ENCODE measurements around the gene XYLT1. TPM values are rescaled to one million over a fixed set of nuclear protein-coding genes. Genes with fewer than 3 reads are reported as not detected.

XYLT1 gene
- total and polyA plus RNA-seq, 10 of the 15 experiments (the other 5 are each of a cell fraction or from before 2014, with no cell fraction given), result 0.88 to 14.8 (median 5.8) TPM

DNA sequence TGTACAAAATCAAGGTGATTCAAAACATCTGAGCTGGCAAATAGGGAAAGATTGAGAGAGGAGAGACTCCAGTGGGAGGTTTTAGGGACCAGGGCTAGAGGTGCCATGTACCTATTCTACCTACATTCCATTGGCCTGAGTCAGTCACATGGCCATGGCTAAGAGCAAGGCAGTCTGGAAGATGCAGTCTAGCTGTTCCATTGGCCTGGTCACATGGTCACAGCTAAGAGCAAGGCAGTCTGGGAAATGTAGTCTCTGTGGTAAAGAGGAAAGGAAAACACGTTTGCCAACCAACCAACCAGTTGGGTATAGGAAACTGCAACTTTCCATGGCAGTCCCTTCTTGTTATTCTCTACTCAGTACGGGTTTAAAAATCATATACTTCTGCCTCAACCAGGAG is 369.1 kb downstream of the XYLT1 start:
- Histone ChIP-seq H3K36me3 (ENCODE audit: control insufficient read depth in 2 of 2, insufficient read depth in 2 of 2, low read length in 1 of 2) (no peaks in the 10 kb centered on the region), H3K9ac (ENCODE audit: control insufficient read depth, insufficient read depth, low read length) (no peak overlapping the region), H4K20me1 (ENCODE audit: control insufficient read depth, insufficient read depth) (no peaks in the 10 kb centered on the region), H3K79me2 (ENCODE audit: control insufficient read depth, insufficient read depth, low read length) (no peaks in the 10 kb centered on the region), H3K27me3 (replicated peaks in 1 of 2; ENCODE audit: control insufficient read depth in 2 of 2, insufficient read depth in 2 of 2, low read length in 1 of 2) (no peaks in the 10 kb centered on the region), H3K27ac (ENCODE audit: control insufficient read depth, insufficient read depth) (no peak overlapping the region), H2AFZ (ENCODE audit: control insufficient read depth, low read depth, low read length) (no peak overlapping the region), H3K4me3 (no peak overlapping the region), H3K4me1 (ENCODE audit: control insufficient read depth, insufficient read depth, low read length) (peaks cover 19% of the 10 kb centered on the region), H3K4me2 (ENCODE audit: control insufficient read depth, insufficient read depth) (no peak overlapping the region), H3K9me3 (replicated peaks; ENCODE audit: control insufficient read depth, insufficient read depth, low read length) (no peaks in the 10 kb centered on the region; the same call in 2 of the 3 replicates)
- no peak for DNase-seq (ENCODE audit: low read depth, low spot score)
- SMC1A ChIA-PET (ENCODE audit: uncharacterized antibody, unreplicated experiment), result no interaction called here
- WGBS (ENCODE audit: insufficient coverage, insufficient replicate concordance, low lambda C conversion rate, missing lambda C conversion rate), result 9% methylated on average over 2 of the region's 2 CpGs
- CTCF ChIA-PET, result no interaction called here
- POLR2A ChIA-PET, result no interaction called here
- ATAC-seq, result peak; percentile 65
- TF ChIP-seq, protein P1, sequence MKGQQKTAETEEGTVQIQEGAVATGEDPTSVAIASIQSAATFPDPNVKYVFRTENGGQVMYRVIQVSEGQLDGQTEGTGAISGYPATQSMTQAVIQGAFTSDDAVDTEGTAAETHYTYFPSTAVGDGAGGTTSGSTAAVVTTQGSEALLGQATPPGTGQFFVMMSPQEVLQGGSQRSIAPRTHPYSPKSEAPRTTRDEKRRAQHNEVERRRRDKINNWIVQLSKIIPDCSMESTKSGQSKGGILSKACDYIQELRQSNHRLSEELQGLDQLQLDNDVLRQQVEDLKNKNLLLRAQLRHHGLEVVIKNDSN (IDR thresholded peaks at IDR 0.05; ENCODE audit: borderline replicate concordance, extremely low read length, insufficient read depth, low read depth, low read length), result peak; percentile 76
- TF ChIP-seq SIX5 (IDR thresholded peaks at IDR 0.05; ENCODE audit: low read depth, low read length, severe bottlenecking) (peak; percentile 68), SMC3 (IDR thresholded peaks at IDR 0.05; ENCODE audit: borderline replicate concordance, low read length) (no peak), RUNX3 (IDR thresholded peaks at IDR 0.05; ENCODE audit: low read length) (0 out of 2 replicates have a peak, but pooled peaks have one; percentile 28), NFYB (IDR thresholded peaks at IDR 0.05; ENCODE audit: insufficient read depth, low read depth, low read length) (0 out of 2 replicates have a peak, but pooled peaks have one; percentile 23), HCFC1 (IDR thresholded peaks at IDR 0.05; ENCODE audit: low read length) (peak; percentile 63), NRF1 (conservative IDR thresholded peaks at IDR 0.05; ENCODE audit: low read depth, low read length) (no peak), RAD51 (IDR thresholded peaks at IDR 0.05) (peak; percentile 68; the same call in 1 of the 2 replicates)
- TF ChIP-seq, protein P2, sequence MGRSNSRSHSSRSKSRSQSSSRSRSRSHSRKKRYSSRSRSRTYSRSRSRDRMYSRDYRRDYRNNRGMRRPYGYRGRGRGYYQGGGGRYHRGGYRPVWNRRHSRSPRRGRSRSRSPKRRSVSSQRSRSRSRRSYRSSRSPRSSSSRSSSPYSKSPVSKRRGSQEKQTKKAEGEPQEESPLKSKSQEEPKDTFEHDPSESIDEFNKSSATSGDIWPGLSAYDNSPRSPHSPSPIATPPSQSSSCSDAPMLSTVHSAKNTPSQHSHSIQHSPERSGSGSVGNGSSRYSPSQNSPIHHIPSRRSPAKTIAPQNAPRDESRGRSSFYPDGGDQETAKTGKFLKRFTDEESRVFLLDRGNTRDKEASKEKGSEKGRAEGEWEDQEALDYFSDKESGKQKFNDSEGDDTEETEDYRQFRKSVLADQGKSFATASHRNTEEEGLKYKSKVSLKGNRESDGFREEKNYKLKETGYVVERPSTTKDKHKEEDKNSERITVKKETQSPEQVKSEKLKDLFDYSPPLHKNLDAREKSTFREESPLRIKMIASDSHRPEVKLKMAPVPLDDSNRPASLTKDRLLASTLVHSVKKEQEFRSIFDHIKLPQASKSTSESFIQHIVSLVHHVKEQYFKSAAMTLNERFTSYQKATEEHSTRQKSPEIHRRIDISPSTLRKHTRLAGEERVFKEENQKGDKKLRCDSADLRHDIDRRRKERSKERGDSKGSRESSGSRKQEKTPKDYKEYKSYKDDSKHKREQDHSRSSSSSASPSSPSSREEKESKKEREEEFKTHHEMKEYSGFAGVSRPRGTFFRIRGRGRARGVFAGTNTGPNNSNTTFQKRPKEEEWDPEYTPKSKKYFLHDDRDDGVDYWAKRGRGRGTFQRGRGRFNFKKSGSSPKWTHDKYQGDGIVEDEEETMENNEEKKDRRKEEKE (IDR thresholded peaks at IDR 0.05), result no peak
- TF ChIP-seq, protein P3, sequence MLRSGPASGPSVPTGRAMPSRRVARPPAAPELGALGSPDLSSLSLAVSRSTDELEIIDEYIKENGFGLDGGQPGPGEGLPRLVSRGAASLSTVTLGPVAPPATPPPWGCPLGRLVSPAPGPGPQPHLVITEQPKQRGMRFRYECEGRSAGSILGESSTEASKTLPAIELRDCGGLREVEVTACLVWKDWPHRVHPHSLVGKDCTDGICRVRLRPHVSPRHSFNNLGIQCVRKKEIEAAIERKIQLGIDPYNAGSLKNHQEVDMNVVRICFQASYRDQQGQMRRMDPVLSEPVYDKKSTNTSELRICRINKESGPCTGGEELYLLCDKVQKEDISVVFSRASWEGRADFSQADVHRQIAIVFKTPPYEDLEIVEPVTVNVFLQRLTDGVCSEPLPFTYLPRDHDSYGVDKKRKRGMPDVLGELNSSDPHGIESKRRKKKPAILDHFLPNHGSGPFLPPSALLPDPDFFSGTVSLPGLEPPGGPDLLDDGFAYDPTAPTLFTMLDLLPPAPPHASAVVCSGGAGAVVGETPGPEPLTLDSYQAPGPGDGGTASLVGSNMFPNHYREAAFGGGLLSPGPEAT (IDR thresholded peaks at IDR 0.05; ENCODE audit: low read depth), result no peak
- TF ChIP-seq, protein P4, sequence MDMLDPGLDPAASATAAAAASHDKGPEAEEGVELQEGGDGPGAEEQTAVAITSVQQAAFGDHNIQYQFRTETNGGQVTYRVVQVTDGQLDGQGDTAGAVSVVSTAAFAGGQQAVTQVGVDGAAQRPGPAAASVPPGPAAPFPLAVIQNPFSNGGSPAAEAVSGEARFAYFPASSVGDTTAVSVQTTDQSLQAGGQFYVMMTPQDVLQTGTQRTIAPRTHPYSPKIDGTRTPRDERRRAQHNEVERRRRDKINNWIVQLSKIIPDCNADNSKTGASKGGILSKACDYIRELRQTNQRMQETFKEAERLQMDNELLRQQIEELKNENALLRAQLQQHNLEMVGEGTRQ (IDR thresholded peaks at IDR 0.05; ENCODE audit: borderline replicate concordance, low read depth, low read length), result peak; percentile 39; the same call in 1 of the 2 replicates
- TF ChIP-seq, protein P5, sequence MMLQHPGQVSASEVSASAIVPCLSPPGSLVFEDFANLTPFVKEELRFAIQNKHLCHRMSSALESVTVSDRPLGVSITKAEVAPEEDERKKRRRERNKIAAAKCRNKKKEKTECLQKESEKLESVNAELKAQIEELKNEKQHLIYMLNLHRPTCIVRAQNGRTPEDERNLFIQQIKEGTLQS (IDR thresholded peaks at IDR 0.05; ENCODE audit: borderline replicate concordance, extremely low read depth, low read depth, low read length), result peak; percentile 59; the same call in 1 of the 2 replicates
- in situ Hi-C loops (cut with MboI) (no loop called here), intact Hi-C loops (cut with micrococcal nuclease; ENCODE audit: unreplicated experiment) (no loop called here)
- no TSS peak for BruUV-seq (replicated peaks)
- RAD21 ChIA-PET (ENCODE audit: unreplicated experiment), result no interaction called here
- FAIRE-seq, result no peak

Data from GM12878 (cell line).